Activated naive CD8-positive, alpha-beta T cell treated with anti-CD3 and anti-CD28 coated beads, Interleukin-2, amount 50 U/mL, for 24 hours (primary cell): ENCODE data around the gene SH3BP5L.

Source experiments
- ATAC-seq: fragments of 150-1000 bp; cut with Tn5 transposase; one replicate; pipeline ENCODE4 v1.10.0; 2021
- DNase-seq: peaks from one replicate; pipeline ENCODE4 v3.0.0; 2021
- H3K27ac Mint-ChIP-seq: one replicate; pipeline ENCODE4 v1.8.0; 2021; ENCODE audit warnings: mild to moderate bottlenecking, mixed read lengths
- H3K27me3 Mint-ChIP-seq: one replicate; pipeline ENCODE4 v1.8.0; 2021; ENCODE audit warnings: mixed read lengths
- H3K36me3 Mint-ChIP-seq: one replicate; pipeline ENCODE4 v1.8.0; 2021; ENCODE audit warnings: low read depth, mixed read lengths
- H3K4me1 Mint-ChIP-seq: one replicate; pipeline ENCODE4 v1.8.0; 2021; ENCODE audit warnings: mixed read lengths
- H3K4me3 Mint-ChIP-seq: one replicate; pipeline ENCODE4 v1.8.0; 2021; ENCODE audit warnings: mild to moderate bottlenecking, moderate library complexity, mixed read lengths
- H3K9me3 Mint-ChIP-seq: one replicate; pipeline ENCODE4 v1.8.0; 2021; ENCODE audit warnings: mixed read lengths

The SH3BP5L gene

GRCh38 chr1:248825909-248826760 is at the start of gene SH3BP5L:
Gene SH3BP5L (minus strand): TSS chr1:248825915. CDS start chr1:248824935, 980 bp downstream.
- Mint-ChIP-seq H3K36me3 (peaks cover 9% of the 10 kb centered on the region), H3K27me3 (no peaks in the 10 kb centered on the region), H3K4me3 (peak within 1 kb of the TSS; percentile 95), H3K4me1 (peaks cover 54% of the 10 kb centered on the region), H3K27ac (peak within 1 kb of the TSS; percentile 99), H3K9me3 (no peaks in the 10 kb centered on the region)
- DNase-seq (peak; percentile 86), ATAC-seq (peak; percentile 94)

- DNase-seq = peak; percentile 84
- no peaks in the 10 kb centered on the region for H3K9me3 Mint-ChIP-seq
- peak overlapping the region; percentile 96 for H3K27ac Mint-ChIP-seq
- peak; percentile 60 for ATAC-seq
- H3K36me3 Mint-ChIP-seq = peaks cover 6% of the 10 kb centered on the region
- H3K27me3 Mint-ChIP-seq = peaks cover 6% of the 10 kb centered on the region
- peaks cover 23% of the 10 kb centered on the region for H3K4me1 Mint-ChIP-seq
- peak overlapping the region; percentile 91 for H3K4me3 Mint-ChIP-seq
Measured at GRCh38 chr1:248873993-248874533, 48.3 kb upstream of the SH3BP5L start.

- no peaks in the 10 kb centered on the region for H3K9me3 Mint-ChIP-seq
- H3K4me3 Mint-ChIP-seq = peak overlapping the region; percentile 91
- peaks cover 6% of the 10 kb centered on the region for H3K27me3 Mint-ChIP-seq
- H3K36me3 Mint-ChIP-seq = peaks cover 6% of the 10 kb centered on the region
- H3K27ac Mint-ChIP-seq = peak overlapping the region; percentile 96
- ATAC-seq (peak; percentile 92), DNase-seq (peak; percentile 94)
- H3K4me1 Mint-ChIP-seq = peaks cover 23% of the 10 kb centered on the region
Measured at GRCh38 chr1:248873409-248873992, 47.8 kb upstream of the SH3BP5L start.

- no peaks in the 10 kb centered on the region for H3K9me3 Mint-ChIP-seq
- H3K27me3 Mint-ChIP-seq = peaks cover 6% of the 10 kb centered on the region
- ATAC-seq (peak; percentile 68), DNase-seq (peak; percentile 71)
- H3K36me3 Mint-ChIP-seq = peaks cover 6% of the 10 kb centered on the region
- H3K4me3 Mint-ChIP-seq = peak overlapping the region; percentile 91
- H3K27ac Mint-ChIP-seq = peak overlapping the region; percentile 96
- H3K4me1 Mint-ChIP-seq = peaks cover 23% of the 10 kb centered on the region
Measured at GRCh38 chr1:248872752-248873408, 47.2 kb upstream of the SH3BP5L start.

- H3K4me1 Mint-ChIP-seq = peaks cover 23% of the 10 kb centered on the region
- no peaks in the 10 kb centered on the region for H3K9me3 Mint-ChIP-seq
- DNase-seq = no peak
- peak overlapping the region; percentile 6 for H3K4me3 Mint-ChIP-seq
- peaks cover 6% of the 10 kb centered on the region for H3K27me3 Mint-ChIP-seq
- no peak for ATAC-seq
- H3K36me3 Mint-ChIP-seq = peaks cover 6% of the 10 kb centered on the region
- H3K27ac Mint-ChIP-seq = peak overlapping the region; percentile 96
Measured at GRCh38 chr1:248871837-248872401, 46.2 kb upstream of the SH3BP5L start.

GRCh38 chr1:248862998-248863881 is 37.5 kb upstream of the SH3BP5L start:
- Mint-ChIP-seq H3K27ac (peak overlapping the region; percentile 65), H3K9me3 (no peaks in the 10 kb centered on the region), H3K4me1 (peaks cover 40% of the 10 kb centered on the region), H3K4me3 (peak overlapping the region; percentile 83), H3K27me3 (no peaks in the 10 kb centered on the region), H3K36me3 (peaks cover 4% of the 10 kb centered on the region)
- DNase-seq (peak; percentile 85), ATAC-seq (peak; percentile 75)

GRCh38 chr1:248862695-248862997 is 36.9 kb upstream of the SH3BP5L start:
- peak overlapping the region; percentile 65 for H3K27ac Mint-ChIP-seq
- H3K9me3 Mint-ChIP-seq = no peaks in the 10 kb centered on the region
- ATAC-seq (peak; percentile 24), DNase-seq (no peak)
- H3K4me3 Mint-ChIP-seq = peak overlapping the region; percentile 83
- H3K4me1 Mint-ChIP-seq = peaks cover 41% of the 10 kb centered on the region
- H3K36me3 Mint-ChIP-seq = peaks cover 4% of the 10 kb centered on the region
- H3K27me3 Mint-ChIP-seq = no peaks in the 10 kb centered on the region

- H3K27ac Mint-ChIP-seq = peak overlapping the region; percentile 21
- DNase-seq = no peak
- no peak for ATAC-seq
- H3K4me1 Mint-ChIP-seq = peaks cover 41% of the 10 kb centered on the region
- no peaks in the 10 kb centered on the region for H3K27me3 Mint-ChIP-seq
- peak overlapping the region; percentile 83 for H3K4me3 Mint-ChIP-seq
- H3K9me3 Mint-ChIP-seq = no peaks in the 10 kb centered on the region
- peaks cover 7% of the 10 kb centered on the region for H3K36me3 Mint-ChIP-seq
Measured at GRCh38 chr1:248861616-248862015, 35.9 kb upstream of the SH3BP5L start.

GRCh38 chr1:248860007-248860406 is 34.3 kb upstream of the SH3BP5L start:
- H3K27me3 Mint-ChIP-seq = no peaks in the 10 kb centered on the region

GRCh38 chr1:248858891-248859889 is 33.5 kb upstream of the SH3BP5L start, which contains the start of gene ZNF692:
Gene ZNF692 (minus strand): TSS chr1:248859085. CDS start chr1:248858309, 776 bp downstream.
- Mint-ChIP-seq H3K36me3 (peaks cover 25% of the 10 kb centered on the region), H3K27ac (peak within 1 kb of the TSS; percentile 97), H3K27me3 (no peaks in the 10 kb centered on the region), H3K4me3 (peak within 1 kb of the TSS; percentile 95), H3K9me3 (no peaks in the 10 kb centered on the region), H3K4me1 (peaks cover 40% of the 10 kb centered on the region)
- DNase-seq = peak; percentile 96
- ATAC-seq = peak; percentile 84

More at GRCh38 chr1:248860007-248860406, 34.3 kb upstream of the SH3BP5L start:
- Mint-ChIP-seq H3K4me1 (peaks cover 41% of the 10 kb centered on the region), H3K9me3 (no peaks in the 10 kb centered on the region), H3K27ac (peak overlapping the region; percentile 97), H3K4me3 (peak overlapping the region; percentile 95), H3K36me3 (peaks cover 18% of the 10 kb centered on the region)
- no peak for ATAC-seq
- DNase-seq = no peak

- peaks cover 32% of the 10 kb centered on the region for H3K4me1 Mint-ChIP-seq
- H3K36me3 Mint-ChIP-seq = peaks cover 29% of the 10 kb centered on the region
- peak; percentile 46 for DNase-seq
- peak overlapping the region; percentile 95 for H3K4me3 Mint-ChIP-seq
- H3K27ac Mint-ChIP-seq = peak overlapping the region; percentile 97
- H3K27me3 Mint-ChIP-seq = no peaks in the 10 kb centered on the region
- no peaks in the 10 kb centered on the region for H3K9me3 Mint-ChIP-seq
- peak; percentile 47 for ATAC-seq
Measured at GRCh38 chr1:248858096-248858890, 32.6 kb upstream of the SH3BP5L start.

- no peaks in the 10 kb centered on the region for H3K9me3 Mint-ChIP-seq
- H3K4me3 Mint-ChIP-seq = peak overlapping the region; percentile 95
- peaks cover 28% of the 10 kb centered on the region for H3K4me1 Mint-ChIP-seq
- H3K36me3 Mint-ChIP-seq = peaks cover 29% of the 10 kb centered on the region
- DNase-seq = no peak
- no peaks in the 10 kb centered on the region for H3K27me3 Mint-ChIP-seq
- ATAC-seq = no peak
- peak overlapping the region; percentile 97 for H3K27ac Mint-ChIP-seq
Measured at GRCh38 chr1:248857749-248858095, 32.0 kb upstream of the SH3BP5L start.
